H9 (cell line): ENCODE results near the gene INVS. TPM values are rescaled to one million over a fixed set of nuclear protein-coding genes. Genes with fewer than 3 reads are reported as not detected.

Experiments used
- DNase-seq: peaks from one replicate; pipeline ENCODE4 v3.0.0-alpha.2; 2017
- H2AFZ ChIP-seq: one replicate; pipeline ENCODE4 v1.6.1; 2013; ENCODE audit warnings: mild to moderate bottlenecking, low read length, control low read depth, moderate library complexity
- H2AK5ac ChIP-seq: 2 replicates; pipeline ENCODE4 v1.6.1; 2013; ENCODE audit warnings: low read length, control low read depth, mixed read lengths; ENCODE audit not compliant: insufficient read length
- H2BK120ac ChIP-seq: one replicate; pipeline ENCODE4 v1.6.1; 2013; ENCODE audit warnings: low read depth, mild to moderate bottlenecking, low read length, control low read depth, inconsistent platforms; ENCODE audit not compliant: poor library complexity, severe bottlenecking
- H2BK12ac ChIP-seq: 2 replicates; pipeline ENCODE4 v1.6.1; 2013; ENCODE audit warnings: low read length, control low read depth, mixed read lengths, low read depth; ENCODE audit not compliant: insufficient read length
- H2BK15ac ChIP-seq: 2 replicates; pipeline ENCODE4 v1.6.1; 2013; ENCODE audit warnings: low read depth, low read length, control low read depth
- H2BK20ac ChIP-seq: one replicate; pipeline ENCODE4 v1.6.1; 2013; ENCODE audit warnings: low read depth, mild to moderate bottlenecking, low read length, control low read depth, inconsistent platforms; ENCODE audit not compliant: poor library complexity, severe bottlenecking
- H2BK5ac ChIP-seq: 2 replicates; pipeline ENCODE4 v1.6.1; 2013; ENCODE audit warnings: low read length, control low read depth, mixed read lengths; ENCODE audit not compliant: insufficient read length
- H3K14ac ChIP-seq: 2 replicates; pipeline ENCODE4 v1.6.1; 2013; ENCODE audit warnings: low read length, control low read depth; ENCODE audit not compliant: insufficient read depth
- H3K18ac ChIP-seq: 2 replicates; pipeline ENCODE4 v1.6.1; 2013; ENCODE audit warnings: low read depth, mild to moderate bottlenecking, mixed read lengths, low read length, control low read depth; ENCODE audit not compliant: insufficient read length
- H3K23ac ChIP-seq: 2 replicates; pipeline ENCODE4 v1.6.1; 2013; ENCODE audit warnings: low read length, control low read depth, mixed read lengths, low read depth; ENCODE audit not compliant: insufficient read length
- H3K23me2 ChIP-seq: 2 replicates; pipeline ENCODE4 v1.6.1; 2013; ENCODE audit warnings: low read depth, mild to moderate bottlenecking, mixed read lengths, low read length, control low read depth; ENCODE audit not compliant: insufficient read length, poor library complexity, severe bottlenecking
- H3K27ac ChIP-seq: 2 replicates; pipeline ENCODE4 v1.5.1; 2013; ENCODE audit warnings: low read length, control low read depth, mixed read lengths, low read depth; ENCODE audit not compliant: insufficient read length
- H3K27me3 ChIP-seq: 2 replicates; pipeline ENCODE4 v1.6.1; 2013; ENCODE audit warnings: low read length, control low read depth, inconsistent platforms; ENCODE audit not compliant: insufficient read depth
- H3K4ac ChIP-seq: 2 replicates; pipeline ENCODE4 v1.6.1; 2013; ENCODE audit warnings: low read depth, mild to moderate bottlenecking, control low read depth, inconsistent platforms, low read length, moderate library complexity
- H3K4me1 ChIP-seq: 2 replicates; pipeline ENCODE4 v1.6.1; 2013; ENCODE audit warnings: low read length, control low read depth, inconsistent platforms; ENCODE audit not compliant: insufficient read depth
- H3K4me2 ChIP-seq: 2 replicates; pipeline ENCODE4 v1.6.1; 2013; ENCODE audit warnings: low read length, control low read depth, mixed read lengths; ENCODE audit not compliant: insufficient read length, insufficient read depth
- H3K56ac ChIP-seq: 2 replicates; pipeline ENCODE4 v1.6.1; 2013; ENCODE audit warnings: low read depth, mild to moderate bottlenecking, mixed read lengths, low read length, control low read depth; ENCODE audit not compliant: insufficient read length
- H3K79me1 ChIP-seq: 2 replicates; pipeline ENCODE4 v1.6.1; 2013; ENCODE audit warnings: low read depth, mild to moderate bottlenecking, moderate library complexity, low read length, control low read depth, inconsistent platforms; ENCODE audit not compliant: insufficient read depth, poor library complexity, severe bottlenecking
- H3K79me2 ChIP-seq: 2 replicates; pipeline ENCODE4 v1.6.1; 2013; ENCODE audit warnings: low read length, control low read depth, inconsistent platforms; ENCODE audit not compliant: insufficient read depth
- H3K9ac ChIP-seq: 2 replicates; pipeline ENCODE4 v1.6.1; 2013; ENCODE audit warnings: low read length, control low read depth, mixed read lengths; ENCODE audit not compliant: insufficient read length; ENCODE audit errors: extremely low read depth
- H3K9me3 ChIP-seq: one replicate; pipeline ENCODE4 v1.6.1; 2013; ENCODE audit warnings: low read depth, low read length, inconsistent platforms; ENCODE audit not compliant: control insufficient read depth
- H3T11ph ChIP-seq: one replicate; pipeline ENCODE4 v1.6.1; 2013; ENCODE audit warnings: mild to moderate bottlenecking, low read length, control low read depth, inconsistent platforms
- H4K20me1 ChIP-seq: one replicate; pipeline ENCODE4 v1.6.1; 2013; ENCODE audit not compliant: control insufficient read depth, insufficient read length, insufficient read depth
- H4K5ac ChIP-seq: 2 replicates; pipeline ENCODE4 v1.6.1; 2013; ENCODE audit warnings: low read depth, mild to moderate bottlenecking, mixed read lengths, low read length, control low read depth; ENCODE audit not compliant: insufficient read length
- H4K8ac ChIP-seq: replicated peaks from 2 replicates; pipeline ENCODE4 v1.6.1; 2013; ENCODE audit warnings: low read length, control low read depth, mixed read lengths, low read depth; ENCODE audit not compliant: insufficient read length
- H4K91ac ChIP-seq: 2 replicates; pipeline ENCODE4 v1.6.1; 2013; ENCODE audit warnings: low read depth, mild to moderate bottlenecking, moderate library complexity, mixed read lengths, low read length, control low read depth; ENCODE audit not compliant: insufficient read length
- H3K27ac Mint-ChIP-seq, 3 experiments: 2 replicates in 2 of 3; 3 replicates in 1 of 3; pipeline ENCODE4 v1.8.0; 2020 to 2021; ENCODE audit warnings: mixed read lengths in 3 of 3, mild to moderate bottlenecking in 1 of 3, moderate library complexity in 1 of 3
- H3K27me3 Mint-ChIP-seq: 2 replicates; pipeline ENCODE4 v1.8.0; 2021; ENCODE audit warnings: low read depth, mild to moderate bottlenecking, moderate library complexity, mixed read lengths
- H3K36me3 Mint-ChIP-seq, 3 experiments: 2 replicates in 2 of 3; 3 replicates in 1 of 3; pipeline ENCODE4 v1.8.0; 2020 to 2021; ENCODE audit warnings: low read depth in 3 of 3, mixed read lengths in 3 of 3; ENCODE audit not compliant: insufficient read depth in 1 of 3
- H3K4me1 Mint-ChIP-seq, 2 experiments: 2 replicates each; pipeline ENCODE4 v1.8.0; 2020; ENCODE audit warnings: mixed read lengths in 2 of 2
- H3K4me3 Mint-ChIP-seq, 2 experiments: 2 replicates in 1 of 2; 3 replicates in 1 of 2; pipeline ENCODE4 v1.8.0; 2020 to 2021; ENCODE audit warnings: mild to moderate bottlenecking in 2 of 2, mixed read lengths in 2 of 2, moderate library complexity in 1 of 2
- H3K9me3 Mint-ChIP-seq, 2 experiments: 2 replicates in 1 of 2; 3 replicates in 1 of 2; pipeline ENCODE4 v1.8.0; 2020; ENCODE audit warnings: mild to moderate bottlenecking in 2 of 2, mixed read lengths in 2 of 2, moderate library complexity in 1 of 2
- CTCF ChIP-seq: fragments of 200-600 bp; sonication (generic); conservative IDR thresholded peaks from 3 replicates; pipeline ENCODE4 v1.8.0; 2021; ENCODE audit warnings: antibody characterized with exemption, mild to moderate bottlenecking
- WGBS: extraction: QIAGEN DNeasy Blood & Tissue Kit; methylation state at CpG from one replicate; pipeline ENCODE4 v1.1.7; 2013; ENCODE audit warnings: missing lambda C conversion rate, low lambda C conversion rate, mixed read lengths; ENCODE audit not compliant: insufficient read length; ENCODE audit errors: extremely low coverage; 5-methylcytosine and 5-hydroxymethylcytosine counted together
- total RNA-seq: library from RNA; stranded (reverse); gene quantifications from 2 replicates; pipeline ENCODE4 v1.2.1, GENCODE V29; 2021

The INVS gene
- total RNA-seq, 1 experiment from 2014 or later: 7.5 TPM

DNA sequence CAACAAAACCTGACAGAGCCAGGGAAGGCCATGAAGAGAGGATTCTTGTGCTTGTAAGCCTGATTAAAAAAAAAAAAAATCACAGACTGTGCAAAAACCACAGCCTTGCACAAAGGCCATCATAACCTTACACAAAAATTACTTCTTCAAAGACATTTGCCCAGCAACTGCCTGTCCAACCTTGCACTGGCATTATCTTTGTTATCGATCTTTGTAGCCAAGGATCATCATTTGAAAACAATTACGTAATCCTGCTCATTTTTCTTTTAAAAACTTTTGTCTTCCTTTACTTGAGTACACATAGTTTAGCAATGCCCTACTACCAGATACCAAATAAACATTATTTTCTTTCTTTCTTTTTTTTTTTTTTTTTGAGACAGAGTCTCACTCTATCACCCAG lies 128.6 kb downstream of the INVS start:
- H2BK120ac ChIP-seq: no peak overlapping the region
- H2BK12ac ChIP-seq: no peak overlapping the region
- no peaks in the 10 kb centered on the region for H3K79me2 ChIP-seq
- H3K36me3 Mint-ChIP-seq: peaks cover 5 to 19% (median 8%) of the 10 kb centered on the region in 3 experiments; a peak in 5 of 7 replicates
- H2BK20ac ChIP-seq: no peak overlapping the region
- H3K79me1 ChIP-seq: no peaks in the 10 kb centered on the region
- no peak overlapping the region for H3T11ph ChIP-seq
- no peak overlapping the region for H2BK15ac ChIP-seq
- H3K4me1 Mint-ChIP-seq: no peaks in the 10 kb centered on the region
- H4K20me1 ChIP-seq: no peaks in the 10 kb centered on the region
- no peak overlapping the region for H2AFZ ChIP-seq
- no peak overlapping the region for H3K56ac ChIP-seq
- no peak for TF ChIP-seq CTCF
- no peak overlapping the region for H3K18ac ChIP-seq
- no peak overlapping the region for H2AK5ac ChIP-seq
- H3K4ac ChIP-seq: no peak overlapping the region
- no CpG with 5 or more reads among the region's 2 CpGs for WGBS
- H3K14ac ChIP-seq: no peak overlapping the region
- H3K23ac ChIP-seq: no peak overlapping the region
- no peak for DNase-seq
- H3K4me2 ChIP-seq: no peak overlapping the region
- H4K5ac ChIP-seq: no peak overlapping the region
- H4K8ac ChIP-seq: no peak overlapping the region
- H4K91ac ChIP-seq: no peak overlapping the region
- H3K27ac Mint-ChIP-seq: no peak overlapping the region
- H3K9ac ChIP-seq: no peak overlapping the region
- H2BK5ac ChIP-seq: no peak overlapping the region
- H3K4me1 ChIP-seq: no peaks in the 10 kb centered on the region
- no peaks in the 10 kb centered on the region for H3K9me3 ChIP-seq
- no peaks in the 10 kb centered on the region for H3K23me2 ChIP-seq
- no peak overlapping the region for H3K27ac ChIP-seq
- H3K4me3 Mint-ChIP-seq: no peak overlapping the region
- no peaks in the 10 kb centered on the region for H3K27me3 ChIP-seq
- peaks cover 3 to 8% of the 10 kb centered on the region in 2 experiments; a peak in 2 of 5 replicates for H3K9me3 Mint-ChIP-seq
- H3K27me3 Mint-ChIP-seq: no peaks in the 10 kb centered on the region
